HS-27A (cell line): ENCODE measurements around the gene RB1.
"Not testable (repeated sequence)": the region's sequence is repeated elsewhere in the genome, so short reads cannot be mapped to it uniquely, and the experiment has no call there.

ENCODE experiments used
- DNase-seq: peaks from one replicate; pipeline ENCODE4 v3.0.0-alpha.2; 2012; ENCODE audit warnings: low read depth, missing footprints

RB1 gene

DNA sequence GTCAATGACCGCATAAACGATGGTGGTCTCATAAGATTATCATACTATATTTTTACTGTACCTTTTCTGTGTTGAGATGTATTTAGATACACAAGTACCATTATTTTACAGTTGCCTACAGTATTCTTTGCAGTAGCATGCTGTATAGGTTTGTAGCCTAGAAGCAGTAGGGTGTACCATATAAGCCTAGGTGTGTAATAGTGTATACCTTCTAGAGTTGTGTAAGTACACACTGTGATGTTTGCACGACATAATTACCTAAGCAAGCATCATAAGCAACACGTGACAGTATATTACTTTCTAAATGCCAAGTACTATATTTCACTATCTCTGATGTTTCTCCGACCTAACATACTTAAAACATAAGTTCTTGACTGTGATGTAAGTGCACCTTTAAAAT lies 106.6 kb downstream of the RB1 start:
- no peak for DNase-seq

DNA sequence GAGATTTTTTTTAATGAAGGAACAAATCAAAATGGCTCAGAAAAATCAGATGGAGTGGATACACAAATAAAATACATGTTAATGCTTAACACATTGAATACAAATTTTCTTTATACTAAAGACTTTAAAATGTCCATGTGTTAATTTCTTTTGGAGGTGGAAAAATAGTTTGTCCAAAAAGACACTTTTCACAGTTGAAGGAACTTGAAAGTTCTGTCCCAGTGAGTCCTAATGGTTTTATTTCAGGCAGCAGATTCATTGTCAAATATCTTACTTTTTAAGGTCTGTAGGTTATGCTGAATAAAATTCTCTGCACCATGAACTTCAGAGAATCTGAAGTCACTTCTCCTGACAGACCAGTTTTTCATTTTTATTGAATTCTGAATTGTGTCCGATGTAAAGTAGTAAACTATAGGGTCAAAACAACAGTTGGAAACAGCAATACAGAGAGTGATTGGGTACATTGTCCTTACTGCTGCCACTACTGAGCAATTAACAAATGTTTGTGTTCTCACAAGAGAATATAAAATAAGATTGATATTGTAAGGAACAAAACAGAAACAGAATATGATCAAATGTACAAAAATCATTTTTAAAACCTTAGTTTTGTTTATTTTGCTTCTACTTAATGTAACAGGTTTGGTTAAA lies 107.7 kb downstream of the RB1 start:
- no peak for DNase-seq

DNA sequence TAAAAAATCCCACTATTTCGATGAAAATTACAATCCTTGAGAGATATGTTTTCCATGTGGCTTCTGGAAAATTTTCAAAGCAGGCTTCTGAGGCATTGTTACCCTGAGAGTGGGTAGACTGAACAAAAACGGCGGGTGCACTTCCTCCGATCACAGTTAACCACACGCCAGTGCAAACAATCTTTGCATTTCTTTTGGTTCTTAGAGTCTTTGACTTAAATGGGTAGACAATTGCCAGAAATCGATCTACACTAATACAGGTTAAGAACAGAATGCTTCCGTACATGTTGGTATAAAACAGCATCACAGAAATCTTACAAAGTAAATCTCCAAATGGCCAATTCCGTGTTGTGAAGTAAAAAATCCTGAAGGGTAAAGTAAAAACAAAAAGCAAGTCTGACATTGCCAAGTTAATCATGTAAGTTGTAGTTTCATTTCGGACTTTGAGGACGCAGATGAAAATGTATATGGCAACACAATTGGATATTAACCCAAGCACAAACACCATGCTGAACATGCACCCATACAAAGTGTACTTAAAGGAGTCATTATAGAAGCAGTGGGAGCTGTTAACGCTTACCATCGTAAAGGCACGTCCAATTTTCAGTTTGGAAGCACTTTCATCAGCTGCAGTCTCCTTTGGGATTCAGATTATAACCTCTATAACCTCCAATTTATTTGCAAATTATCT lies 108.4 kb downstream of the RB1 start:
- DNase-seq, result no peak

DNA sequence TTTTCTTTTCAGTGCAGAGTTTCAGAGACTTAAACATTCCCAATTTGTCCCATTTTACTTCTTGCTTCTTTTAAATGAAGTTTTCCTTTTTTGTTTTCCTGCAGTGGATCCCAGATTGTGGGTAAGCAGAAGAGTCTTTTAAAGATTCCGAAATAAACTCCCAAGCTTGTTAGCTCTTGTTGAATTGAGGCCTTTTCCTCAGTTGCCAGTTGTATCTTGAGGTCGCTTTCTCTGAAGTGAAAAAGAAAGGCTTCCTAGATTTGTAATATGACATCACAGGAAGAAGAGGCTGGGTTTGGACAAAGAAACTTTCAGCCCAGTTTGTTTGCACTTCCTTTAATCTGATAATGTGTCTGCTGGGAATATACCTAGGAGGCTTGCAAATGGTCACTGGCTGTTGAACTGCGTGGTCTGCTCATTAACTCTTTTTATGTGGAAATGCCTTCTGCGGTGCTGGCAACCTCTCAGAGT lies 109.4 kb downstream of the RB1 start, which contains the start of gene LPAR6:
TSS of gene LPAR6 (minus strand) at position 233 of the 471 bp plus-strand sequence. CDS start 690 bp downstream, outside the sequence.
- no peak for DNase-seq

DNA sequence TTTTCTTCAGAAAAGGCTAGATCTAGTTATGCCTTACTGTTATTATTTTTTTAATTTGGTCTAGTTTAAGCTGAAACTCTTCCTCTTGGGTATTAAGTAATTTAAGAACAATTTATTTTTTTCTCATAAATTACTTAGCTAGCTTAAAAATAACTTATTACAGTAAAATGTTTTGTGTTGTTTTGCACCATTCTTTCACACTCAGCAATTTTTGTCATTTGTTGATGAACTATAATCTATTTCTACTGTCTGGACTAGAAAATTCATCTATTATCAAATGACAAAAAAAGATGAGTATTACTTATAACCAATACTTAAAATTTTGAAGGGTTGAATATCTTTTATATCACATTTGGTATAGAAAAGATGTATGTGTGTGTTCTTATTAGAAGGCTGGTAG lies 111.0 kb downstream of the RB1 start:
- DNase-seq, result no peak

DNA sequence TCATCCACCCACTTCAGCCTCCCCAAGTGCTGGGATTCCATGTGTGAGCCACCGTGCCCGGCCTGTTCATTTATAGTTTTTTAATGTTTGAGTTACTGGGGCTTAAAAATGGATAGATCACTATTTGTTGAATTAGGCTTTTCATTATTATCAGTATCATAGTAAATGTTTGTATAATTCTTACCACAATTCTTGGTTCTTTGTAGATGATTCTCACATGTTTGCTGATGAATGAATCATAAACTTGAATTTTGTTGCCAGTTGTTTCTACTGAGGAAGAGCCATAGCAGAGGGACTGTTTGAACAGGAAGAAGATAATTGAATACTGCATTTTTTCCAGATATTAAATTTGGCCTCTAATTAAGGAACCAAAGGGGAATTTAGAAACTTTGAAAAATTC lies 112.0 kb downstream of the RB1 start:
- no peak for DNase-seq

DNA sequence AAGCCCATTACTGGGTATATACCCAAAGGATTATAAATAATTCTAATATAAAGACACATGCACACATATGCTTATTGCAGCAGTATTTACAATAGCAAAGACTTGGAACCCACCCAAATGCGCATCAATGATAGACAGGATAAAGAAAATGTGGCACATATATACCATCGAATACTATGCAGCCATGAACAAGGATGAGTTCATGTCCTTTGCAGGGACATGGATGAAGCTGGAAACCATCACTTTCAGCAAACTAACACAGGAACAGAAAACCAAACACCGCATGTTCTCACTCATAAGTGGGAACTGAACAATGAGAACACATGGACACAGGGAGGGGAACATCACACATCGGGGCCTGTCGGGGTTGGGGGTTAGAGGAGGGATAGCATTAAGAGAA lies 118.5 kb downstream of the RB1 start:
- DNase-seq, result not testable (repeated sequence)

DNA sequence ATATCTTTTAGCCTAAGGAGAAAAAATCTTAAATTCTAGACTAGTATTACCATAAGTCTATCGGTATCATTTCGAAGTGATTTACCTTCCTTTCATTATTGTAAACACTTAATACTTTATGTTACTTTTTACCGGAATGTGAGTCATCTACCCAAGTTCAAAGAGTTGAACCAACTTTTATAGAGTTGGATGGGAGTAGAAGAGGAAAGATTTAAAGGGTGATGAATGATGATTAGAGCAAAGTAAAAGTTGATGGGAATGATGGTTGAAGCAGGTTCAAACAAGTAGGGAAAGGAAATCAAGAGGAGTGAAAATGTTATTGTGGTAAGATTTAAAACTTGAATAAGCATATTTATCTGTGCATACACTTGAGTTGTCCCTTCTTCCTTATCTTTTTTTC lies 120.7 kb downstream of the RB1 start:
- DNase-seq, result no peak

DNA sequence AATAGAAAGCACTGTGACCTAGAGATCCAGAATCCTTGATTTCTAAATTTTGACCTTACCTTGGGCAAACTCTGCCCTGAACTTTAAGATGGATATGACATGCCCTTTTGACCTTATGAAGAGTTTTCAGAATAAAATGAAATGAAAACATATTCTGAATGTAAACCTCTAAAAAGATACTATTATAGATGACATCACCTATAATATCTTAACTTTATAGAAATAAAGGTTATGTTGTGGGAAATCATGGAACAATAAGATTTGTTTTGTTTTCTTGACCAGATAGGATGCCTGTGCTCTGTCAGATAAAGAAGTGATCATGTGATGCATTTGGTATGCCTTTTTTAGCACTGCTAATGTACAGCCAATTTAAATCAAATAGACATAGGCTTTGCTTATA lies 122.5 kb downstream of the RB1 start:
- DNase-seq, result no peak

DNA sequence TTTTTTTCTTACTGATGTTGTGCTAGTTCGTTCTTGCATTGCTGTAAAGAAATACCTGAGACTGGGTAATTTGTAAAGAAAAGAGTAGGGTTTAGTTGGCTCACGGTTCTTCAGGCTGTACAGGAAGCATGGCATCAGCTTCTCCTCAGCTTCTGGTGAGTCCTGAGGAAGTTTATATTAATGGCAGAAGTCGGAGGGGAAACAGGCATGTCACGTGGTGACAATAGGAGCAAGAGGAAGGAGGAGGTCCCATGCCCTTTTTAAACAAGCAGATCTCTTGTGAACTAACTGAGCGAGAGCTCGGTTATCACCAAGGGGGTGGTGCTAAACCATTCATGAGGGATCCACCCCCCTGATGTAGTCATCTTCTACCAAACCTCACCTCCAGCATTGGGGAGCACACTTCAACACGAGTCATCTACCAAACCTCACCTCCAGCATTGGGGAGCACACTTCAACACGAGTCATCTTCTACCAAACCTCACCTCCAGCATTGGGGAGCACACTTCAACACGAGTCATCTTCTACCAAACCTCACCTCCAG lies 123.3 kb downstream of the RB1 start:
- not testable (repeated sequence) for DNase-seq

DNA sequence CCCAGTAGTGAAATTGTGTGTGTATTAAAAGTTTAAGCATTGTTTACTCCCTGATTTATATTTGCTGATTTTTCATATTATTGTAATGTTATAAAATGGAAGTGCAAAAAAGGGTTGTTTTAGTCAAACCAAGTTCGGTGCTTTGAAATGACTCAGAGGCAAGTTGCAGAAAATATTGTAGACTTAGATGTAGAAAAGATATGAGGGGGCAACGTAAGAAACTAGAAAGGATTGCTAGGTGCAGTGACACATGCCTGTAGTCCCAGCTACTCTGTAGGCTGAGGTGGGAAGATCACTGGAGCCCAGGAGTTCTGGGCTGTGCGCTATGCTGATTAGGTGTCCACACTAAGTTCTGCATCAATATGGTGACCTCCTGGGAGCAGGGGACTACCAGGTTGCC lies 125.5 kb downstream of the RB1 start:
- DNase-seq, result no peak

DNA sequence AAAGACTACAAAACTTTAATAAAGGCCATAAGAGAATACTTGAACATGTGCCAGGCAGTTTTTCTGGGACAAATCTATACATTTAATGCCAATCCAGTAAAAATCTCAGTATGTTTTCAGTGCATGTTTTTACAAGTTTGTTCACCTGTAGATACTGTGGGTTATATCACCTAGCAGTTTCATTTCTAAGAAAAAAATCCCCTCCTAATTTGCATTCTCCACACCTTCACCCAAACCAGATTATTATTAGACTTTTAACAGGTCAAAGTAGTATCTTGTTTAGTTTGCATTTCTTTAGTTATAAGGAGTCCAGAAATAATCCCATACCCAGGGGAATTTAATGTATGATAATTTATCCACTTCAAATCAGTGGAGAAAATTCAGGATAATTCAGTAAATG lies 126.3 kb downstream of the RB1 start:
- no peak for DNase-seq

DNA sequence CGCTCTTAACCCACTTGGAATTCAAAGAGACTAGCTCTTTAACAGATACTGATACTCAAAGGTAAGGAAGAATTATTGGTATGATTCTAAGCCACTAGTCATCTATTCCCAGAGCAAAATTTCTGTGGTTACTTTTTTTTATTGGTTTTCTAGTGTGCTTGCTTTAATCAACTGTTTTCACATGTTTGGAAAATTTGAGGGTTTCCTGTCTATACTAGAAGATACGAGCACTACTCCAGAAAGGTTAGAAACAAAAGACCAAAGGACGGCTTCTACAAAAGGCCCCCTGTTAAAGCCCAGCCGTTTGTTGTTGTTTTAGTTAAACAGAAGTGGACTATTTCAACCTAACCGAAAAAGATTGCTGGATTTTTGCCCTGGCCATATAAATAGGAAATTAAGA lies 127.9 kb downstream of the RB1 start:
- DNase-seq, result no peak

DNA sequence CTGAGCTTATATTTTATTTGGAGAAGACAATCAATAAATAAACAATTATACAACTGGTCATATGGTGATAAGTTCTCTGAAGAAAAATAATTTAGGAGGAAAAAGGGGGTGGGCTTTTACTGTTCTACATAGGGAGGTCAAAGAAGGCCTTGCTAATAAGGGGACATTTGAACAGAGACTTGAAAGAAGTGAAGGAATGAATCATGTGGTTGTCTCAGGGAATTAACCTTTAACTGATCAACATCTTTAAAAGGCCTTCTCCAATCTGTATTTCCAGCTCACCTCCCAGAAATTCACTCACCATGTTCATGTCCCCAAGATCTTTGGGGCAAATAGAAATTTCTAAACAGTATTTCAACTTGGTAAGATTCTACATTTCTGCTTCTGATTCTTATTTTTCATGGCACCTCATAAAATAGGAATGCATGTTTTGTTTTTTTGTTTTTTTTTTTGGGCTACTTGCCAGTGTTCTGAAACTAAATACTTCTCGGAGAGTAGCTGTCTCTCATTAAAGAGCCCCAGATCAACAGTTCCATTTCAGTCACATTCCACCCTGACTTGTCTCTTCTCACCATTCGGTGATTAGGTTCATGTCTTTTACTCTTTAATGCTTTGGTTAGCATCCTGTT lies 128.6 kb downstream of the RB1 start:
- no peak for DNase-seq

DNA sequence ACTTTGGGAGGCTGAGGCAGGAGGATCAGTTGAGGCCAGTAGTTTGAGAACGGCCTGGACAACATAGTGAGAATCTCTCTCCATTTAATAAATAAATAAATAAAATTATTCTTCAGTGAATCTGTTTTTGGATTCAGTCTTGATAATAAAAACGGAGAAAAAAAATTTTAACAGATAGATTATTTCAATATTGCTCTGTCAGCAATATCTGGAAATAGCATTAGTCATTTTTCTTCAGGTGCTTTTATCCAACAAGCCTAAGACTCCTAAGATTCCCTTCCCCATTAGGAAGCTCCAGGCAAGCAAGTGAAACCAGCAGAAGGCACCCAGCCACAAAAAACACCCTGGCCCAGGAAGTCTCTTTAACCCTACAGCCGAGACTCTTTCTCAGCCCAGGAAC lies 130.6 kb downstream of the RB1 start:
- DNase-seq, result no peak

DNA sequence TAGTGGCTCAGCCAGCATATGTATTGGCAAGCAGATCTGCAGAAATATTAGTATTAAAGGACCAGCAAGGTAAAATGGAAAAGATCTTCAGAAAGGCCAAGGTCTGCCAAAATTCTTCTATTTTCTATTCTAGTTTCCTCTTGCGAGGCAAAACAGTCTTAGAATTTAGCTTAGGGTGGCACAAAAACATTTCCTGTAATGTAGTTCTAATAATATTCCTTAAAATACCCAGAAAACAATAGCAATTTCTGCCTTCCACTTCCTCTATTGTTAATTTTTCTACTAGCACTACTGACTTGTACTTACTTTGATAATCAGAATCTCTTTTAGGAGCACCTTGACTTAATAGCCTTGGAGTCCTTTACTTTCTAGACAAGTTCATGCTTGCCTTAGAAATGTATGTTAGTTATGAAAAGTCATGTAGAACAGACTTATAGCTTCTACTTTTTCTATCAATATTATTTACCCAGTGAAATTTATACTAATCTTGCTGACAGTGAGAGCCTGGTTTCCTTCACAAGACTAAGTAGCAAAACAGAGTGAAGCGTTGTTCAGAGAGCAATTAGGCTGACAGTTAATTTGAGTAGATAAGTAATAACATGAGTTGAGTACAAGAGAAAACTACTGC lies 133.2 kb downstream of the RB1 start:
- DNase-seq, result no peak

DNA sequence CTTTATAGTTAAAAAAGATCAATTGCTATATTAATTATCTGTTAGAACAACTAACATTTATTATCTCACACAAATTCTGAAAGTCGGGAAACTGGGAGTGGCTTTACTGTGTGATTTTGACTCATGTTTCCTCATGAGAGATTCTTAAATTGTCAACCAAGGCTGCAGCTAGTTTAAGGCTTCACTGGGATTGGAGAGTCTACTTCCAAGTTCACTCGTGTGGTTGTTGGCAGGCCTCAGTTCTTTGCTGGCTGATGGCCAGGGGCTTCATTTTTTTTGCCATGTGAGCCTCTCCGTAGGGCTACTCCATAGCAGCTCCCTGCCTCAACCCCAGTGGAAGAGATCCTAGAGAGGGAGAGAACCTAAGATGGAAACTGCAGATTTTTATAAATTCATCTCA lies 133.8 kb downstream of the RB1 start:
- DNase-seq, result no peak

DNA sequence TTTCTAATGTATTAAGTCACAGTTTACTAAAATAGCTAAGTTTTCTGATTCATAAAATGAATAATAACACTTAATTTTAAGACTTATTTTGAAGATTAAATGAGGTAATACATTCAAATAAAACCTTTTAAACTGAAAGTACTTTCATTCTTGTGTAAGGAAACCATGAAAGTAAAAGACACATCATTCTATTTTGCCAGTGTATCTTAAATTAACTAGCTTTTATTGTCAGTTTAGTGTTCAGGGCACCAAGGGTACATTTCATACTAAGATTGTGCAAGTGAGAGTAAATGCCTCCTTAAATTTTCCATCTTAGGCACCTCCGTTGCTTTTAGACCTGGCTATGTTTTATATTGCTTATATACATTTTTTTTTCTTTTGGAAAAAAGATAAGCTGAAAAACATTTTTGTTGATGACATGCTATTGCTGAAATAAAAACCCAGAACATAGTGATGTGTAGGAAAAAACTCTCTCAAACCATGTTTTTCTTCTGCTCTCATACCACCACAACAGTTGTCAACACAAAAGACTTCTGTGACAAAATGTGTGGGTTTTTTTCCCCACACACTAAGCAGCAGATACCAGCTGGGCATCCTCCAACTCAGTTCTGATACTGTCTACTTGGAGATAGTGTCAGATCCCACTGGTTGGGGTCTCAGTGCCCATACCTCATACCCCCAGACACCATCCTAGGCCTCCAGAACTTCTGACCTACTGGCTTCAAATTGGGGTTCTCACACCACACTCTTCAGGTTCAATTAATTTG lies 140.1 kb downstream of the RB1 start:
- no peak for DNase-seq

DNA sequence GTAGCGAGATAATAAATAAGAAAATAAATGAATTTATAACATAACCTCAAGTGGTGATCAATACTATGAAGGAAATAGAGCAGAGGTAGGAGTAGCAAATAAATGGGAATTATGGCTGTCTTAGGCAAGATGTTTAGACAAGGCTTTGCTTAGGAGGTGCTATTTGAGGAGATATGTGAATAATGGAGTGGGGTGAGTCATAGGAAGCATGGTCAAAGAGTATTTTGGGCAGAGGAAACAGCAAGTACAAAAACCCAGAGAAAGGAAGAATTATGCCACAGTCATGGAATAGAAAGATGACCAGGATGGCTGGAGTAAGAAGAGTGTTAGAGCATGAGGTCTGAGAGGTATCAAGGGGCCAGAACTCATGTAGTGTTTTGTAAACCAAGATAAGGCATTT lies 142.9 kb downstream of the RB1 start:
- DNase-seq, result no peak

DNA sequence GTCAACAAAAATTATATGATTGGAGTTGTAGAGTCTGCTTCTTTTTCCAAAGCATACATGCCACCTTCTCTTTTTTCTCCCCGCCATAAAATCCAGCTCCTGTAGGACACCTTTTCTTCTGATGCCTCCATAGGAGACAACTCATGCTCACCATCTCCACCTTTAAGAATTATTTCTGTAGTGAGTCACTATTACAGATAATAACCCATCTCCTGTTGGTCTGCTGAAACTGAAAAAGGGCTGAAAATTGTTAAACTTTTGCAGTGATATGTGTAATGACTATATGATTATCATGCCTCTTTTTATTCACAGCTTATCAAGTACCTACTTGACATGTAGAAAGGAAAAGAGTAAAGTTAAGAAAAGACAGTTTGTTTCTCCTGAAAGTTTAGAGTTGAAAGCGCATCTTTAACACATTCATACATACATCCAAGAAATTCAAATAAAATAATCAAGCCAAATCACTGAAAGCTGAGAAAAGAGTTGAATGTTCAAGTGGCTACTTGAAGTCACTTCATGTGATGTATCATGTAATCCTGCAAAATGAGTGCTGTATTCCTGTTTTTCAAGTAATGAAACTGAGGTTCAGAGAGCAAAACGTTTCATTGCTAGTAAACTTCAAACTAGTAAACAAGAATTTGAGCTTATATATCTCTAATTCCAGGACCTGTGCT lies 144.9 kb downstream of the RB1 start:
- DNase-seq, result no peak

DNA sequence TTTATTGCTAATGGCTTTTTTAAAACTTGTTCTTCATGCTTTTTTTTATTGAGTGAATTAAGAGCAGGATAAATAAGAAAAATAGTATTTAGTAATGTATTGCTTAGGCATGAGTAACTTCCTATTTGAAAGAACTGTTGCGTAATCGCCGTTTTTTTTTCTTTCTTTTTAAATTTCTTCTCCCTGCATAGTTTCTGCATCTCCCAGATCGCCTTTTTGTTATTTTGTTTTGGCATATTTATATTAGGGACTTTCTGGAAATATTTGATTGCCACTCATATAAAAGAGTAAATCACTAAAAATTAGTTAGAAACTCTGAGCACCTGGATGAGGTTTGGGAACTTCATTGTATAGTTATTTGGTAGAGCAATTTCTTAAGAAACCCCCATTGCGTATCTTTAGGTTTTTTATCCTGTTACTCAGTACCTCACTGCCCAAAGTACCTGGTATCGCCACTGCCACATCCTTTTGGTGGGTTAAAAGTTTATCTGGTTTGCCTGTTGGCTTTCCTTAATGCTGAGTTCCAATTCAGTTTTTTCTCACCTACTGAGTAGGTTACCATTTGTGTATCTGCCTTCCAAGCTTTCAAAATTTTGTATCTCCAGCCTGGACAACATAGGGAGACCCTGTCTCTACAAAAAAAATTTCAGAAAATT lies 145.5 kb downstream of the RB1 start:
- DNase-seq, result no peak
